Ectodermal cell (in vitro differentiated cells): ENCODE measurements around the gene DDT.
"Not testable (repeated sequence)": the region's sequence is repeated elsewhere in the genome, so short reads cannot be mapped to it uniquely, and the experiment has no call there.

ENCODE experiments used
- H3K27ac ChIP-seq: 2 replicates; pipeline ENCODE4 v1.7.0; 2013; ENCODE audit warnings: mild to moderate bottlenecking, low read depth, low read length; ENCODE audit not compliant: insufficient read depth, poor library complexity, severe bottlenecking
- H3K27me3 ChIP-seq: 2 replicates; pipeline ENCODE4 v1.7.0; 2013; ENCODE audit warnings: mild to moderate bottlenecking, low read length; ENCODE audit not compliant: insufficient read depth, control insufficient read depth, poor library complexity, severe bottlenecking
- H3K36me3 ChIP-seq: one replicate; pipeline ENCODE4 v1.7.0; 2013; ENCODE audit warnings: low read length; ENCODE audit not compliant: control insufficient read depth, insufficient read depth
- H3K4me1 ChIP-seq: one replicate; pipeline ENCODE4 v1.7.0; 2013; ENCODE audit warnings: low read length; ENCODE audit not compliant: control insufficient read depth, insufficient read depth
- H3K4me3 ChIP-seq: 2 replicates; pipeline ENCODE4 v1.7.0; 2013; ENCODE audit warnings: low read depth, low read length, control low read depth; ENCODE audit not compliant: insufficient read depth
- H3K9me3 ChIP-seq: 2 replicates; pipeline ENCODE4 v1.7.0; 2013; ENCODE audit warnings: mild to moderate bottlenecking, low read length, moderate library complexity; ENCODE audit not compliant: control insufficient read depth
- WGBS, 2 experiments: methylation state at CpG; one replicate each; pipeline ENCODE4 v1.1.7; 2013; ENCODE audit warnings: missing lambda C conversion rate in 2 of 2; 5-methylcytosine and 5-hydroxymethylcytosine counted together

The DDT gene

GRCh38 chr22:23953485-23953884 is 20.8 kb downstream of the DDT start:
- H3K4me1 ChIP-seq, H3K27ac ChIP-seq, H3K9me3 ChIP-seq, H3K36me3 ChIP-seq, H3K27me3 ChIP-seq, H3K4me3 ChIP-seq: not testable (repeated sequence)
- WGBS, 2 experiments: 82 to 85% methylated on average over 3 of the region's 4 CpGs

DNA sequence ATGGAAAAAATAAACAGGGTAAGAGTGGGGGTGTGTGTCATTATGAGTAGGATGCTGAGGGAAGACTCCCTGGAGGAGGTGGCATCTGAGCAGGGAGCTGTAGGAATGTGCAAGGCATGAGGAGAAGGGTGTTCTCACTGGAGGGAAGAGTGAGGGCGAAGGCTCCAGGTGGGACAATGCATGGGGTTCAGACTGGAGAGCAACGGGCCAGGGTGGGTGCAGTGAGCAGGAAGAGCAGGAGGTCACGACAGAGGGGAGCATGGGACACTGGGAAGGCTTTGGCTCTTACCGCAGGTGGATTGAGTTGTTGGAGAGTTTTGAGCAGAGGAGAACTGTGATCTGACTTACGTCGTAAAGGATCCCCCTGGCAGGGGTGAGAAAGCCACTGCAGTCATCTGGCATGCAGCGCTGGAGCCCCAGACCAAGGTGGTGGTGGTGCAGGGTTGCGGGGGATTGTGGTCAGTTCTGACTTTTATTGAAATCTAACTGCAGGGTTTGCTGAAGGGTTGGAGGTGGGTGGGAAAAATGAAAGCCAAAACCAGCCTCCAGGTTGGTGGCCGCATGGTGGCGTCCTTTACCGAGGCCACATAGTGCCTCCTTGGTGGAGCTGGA is 21.3 kb downstream of the DDT start:
- H3K4me3 ChIP-seq, H3K27me3 ChIP-seq, H3K4me1 ChIP-seq, H3K27ac ChIP-seq, H3K9me3 ChIP-seq, H3K36me3 ChIP-seq: not testable (repeated sequence)
- 77 to 78% methylated on average over 11 of the region's 11 CpGs for WGBS, 2 experiments

- H3K36me3 ChIP-seq, H3K27ac ChIP-seq, H3K27me3 ChIP-seq, H3K9me3 ChIP-seq, H3K4me1 ChIP-seq, H3K4me3 ChIP-seq: not testable (repeated sequence)
- 76 to 82% methylated on average over 2 of the region's 2 CpGs for WGBS, 2 experiments
These were observed 22.9 kb downstream of the DDT start for GRCh38 chr22:23951383-23951782.

GRCh38 chr22:23949764-23950163 is 24.5 kb downstream of the DDT start:
- H3K27ac ChIP-seq, H3K36me3 ChIP-seq, H3K4me1 ChIP-seq, H3K4me3 ChIP-seq, H3K27me3 ChIP-seq, H3K9me3 ChIP-seq: not testable (repeated sequence)
- 86 to 89% methylated on average over 15 to 17 of the region's 18 CpGs for WGBS, 2 experiments

GRCh38 chr22:23947391-23947790 is 26.9 kb downstream of the DDT start:
- H3K27ac ChIP-seq, H3K4me3 ChIP-seq, H3K9me3 ChIP-seq, H3K27me3 ChIP-seq, H3K4me1 ChIP-seq, H3K36me3 ChIP-seq: not testable (repeated sequence)
- 89% methylated on average over 2 to 3 of the region's 3 CpGs for WGBS, 2 experiments

DNA sequence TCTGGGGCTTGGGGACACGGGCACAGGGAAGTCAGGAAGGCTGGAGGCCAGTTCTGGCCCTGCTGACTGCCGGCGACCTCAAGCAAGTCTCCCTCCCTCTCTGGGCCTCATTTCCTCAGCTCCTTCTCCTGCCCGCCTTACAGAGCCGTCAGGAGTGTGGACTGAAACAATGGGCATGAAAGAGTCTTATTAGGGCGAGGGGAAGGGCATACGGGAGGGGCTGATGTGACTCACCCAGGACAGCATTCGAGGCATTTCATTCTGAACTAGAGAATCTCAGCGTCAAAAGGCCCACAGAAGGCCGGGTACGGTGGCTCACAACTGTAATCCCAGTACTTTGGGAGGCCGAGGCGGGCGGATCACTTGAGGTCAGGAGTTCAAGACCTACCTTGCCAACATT is 34.1 kb downstream of the DDT start:
- WGBS, 2 experiments: no CpG with 5 or more reads among the region's 14 CpGs
- H3K4me3 ChIP-seq, H3K27me3 ChIP-seq, H3K36me3 ChIP-seq, H3K4me1 ChIP-seq, H3K27ac ChIP-seq, H3K9me3 ChIP-seq: not testable (repeated sequence)

- no peak overlapping the region for H3K27ac ChIP-seq
- no peaks in the 10 kb centered on the region for H3K36me3 ChIP-seq
- H3K9me3 ChIP-seq: no peaks in the 10 kb centered on the region
- no peaks in the 10 kb centered on the region for H3K4me1 ChIP-seq
- H3K27me3 ChIP-seq: no peaks in the 10 kb centered on the region
- H3K4me3 ChIP-seq: no peak overlapping the region
- WGBS, 2 experiments: 78 to 86% methylated on average over 3 of the region's 3 CpGs
These were observed 35.3 kb downstream of the DDT start for GRCh38 chr22:23939017-23939357.

- no peaks in the 10 kb centered on the region for H3K27me3 ChIP-seq
- H3K9me3 ChIP-seq: no peaks in the 10 kb centered on the region
- H3K36me3 ChIP-seq: no peaks in the 10 kb centered on the region
- no peak overlapping the region for H3K27ac ChIP-seq
- H3K4me3 ChIP-seq: no peak overlapping the region
- no peaks in the 10 kb centered on the region for H3K4me1 ChIP-seq
- 96 to 98% methylated on average over 4 to 5 of the region's 5 CpGs for WGBS, 2 experiments
These were observed 35.8 kb downstream of the DDT start for GRCh38 chr22:23938328-23939016.

- 75% methylated on average over 14 of the region's 14 CpGs for WGBS, 2 experiments
- no peaks in the 10 kb centered on the region for H3K27me3 ChIP-seq
- no peaks in the 10 kb centered on the region for H3K9me3 ChIP-seq
- H3K4me3 ChIP-seq: no peak overlapping the region
- H3K27ac ChIP-seq: no peak overlapping the region
- H3K4me1 ChIP-seq: no peaks in the 10 kb centered on the region
- H3K36me3 ChIP-seq: peaks cover 6% of the 10 kb centered on the region
These were observed 47.7 kb downstream of the DDT start for GRCh38 chr22:23926561-23926960.

GRCh38 chr22:23925020-23925606 is 49.1 kb downstream of the DDT start:
- whole genome bisulfite sequencing, 2 experiments: 93% methylated on average over 5 of the region's 6 CpGs

More at GRCh38 chr22:23925020-23925606, 49.1 kb downstream of the DDT start:
- Histone ChIP-seq H3K4me1 (no peaks in the 10 kb centered on the region), H3K4me3 (no peak overlapping the region), H3K27ac (no peak overlapping the region), H3K36me3 (peaks cover under 1% of the 10 kb centered on the region), H3K9me3 (no peaks in the 10 kb centered on the region), H3K27me3 (no peaks in the 10 kb centered on the region)
